ENCODE data around the gene ROR1.

ROR1 gene

DNA sequence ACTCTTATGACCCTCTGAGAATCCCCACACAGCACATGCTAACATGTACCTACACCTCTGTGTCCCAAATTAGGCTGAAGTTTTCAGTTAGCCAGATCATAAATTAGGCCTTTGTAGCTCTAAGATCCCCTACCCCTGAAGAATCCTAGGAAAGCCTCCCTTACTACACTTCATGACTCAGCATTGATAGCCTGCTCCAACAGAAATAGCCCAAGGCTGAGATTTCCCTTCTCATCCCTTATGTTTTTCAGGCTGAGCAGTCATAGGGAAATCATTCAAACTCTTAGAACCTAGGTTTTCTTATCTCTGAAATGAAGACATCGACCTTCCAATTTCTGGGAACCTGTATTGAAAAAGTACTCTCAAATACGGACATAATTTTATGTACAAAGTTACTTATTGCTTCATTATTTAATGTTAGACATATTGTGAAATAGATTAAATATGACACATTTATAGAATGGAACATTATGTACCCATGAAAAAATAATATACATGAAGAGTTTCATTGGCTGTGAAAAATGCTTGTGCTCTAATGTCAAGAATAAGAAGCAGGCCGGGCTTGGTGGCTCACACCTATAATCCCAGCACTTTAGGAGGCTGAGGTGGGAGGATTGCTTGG lies 307.2 kb downstream of the ROR1 start (continued):
- no peak for TF ChIP-seq BCL11A (tag by site-specific recombination; IDR thresholded peaks at IDR 0.05; ENCODE audit: low read depth)

DNA sequence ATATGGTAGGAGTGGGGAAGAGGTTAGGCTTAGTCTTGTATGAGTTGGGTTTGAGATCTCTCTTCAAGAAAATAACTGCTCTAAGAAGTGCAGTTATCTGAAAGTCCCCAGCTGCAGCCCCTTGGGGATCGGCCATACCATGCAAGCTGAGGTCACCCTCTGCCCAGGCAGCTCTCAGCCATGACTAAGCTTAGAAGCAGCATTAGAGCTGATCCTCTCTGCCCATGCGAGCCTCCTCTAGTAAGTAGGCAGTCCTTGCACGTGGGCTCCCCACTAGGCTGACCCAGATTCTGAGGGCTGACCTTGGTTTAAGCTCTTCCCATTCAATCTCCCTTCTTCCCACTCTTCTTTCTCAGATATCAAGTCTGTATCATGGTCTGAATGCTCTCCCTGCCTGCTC lies 308.6 kb downstream of the ROR1 start:
- ChIA-PET CTCF (interaction anchor here (1.2 kb wide), 1 partner anchor 9 kb away, joined by 3 read pairs; no protein-coding TSS in a partner anchor), POLR2A (no interaction called here)
- Histone ChIP-seq H3K4me1 (ENCODE audit: control insufficient read depth, insufficient read depth, low read length) (no peaks in the 10 kb centered on the region), H3K4me3 (ENCODE audit: low read depth, low read length) (no peak overlapping the region), H3K27ac (ENCODE audit: extremely low read depth, low read depth, low read length) (no peak overlapping the region), H3K36me3 (ENCODE audit: control insufficient read depth in 2 of 2, insufficient read depth in 1 of 2, low read length in 2 of 2) (no peaks in the 10 kb centered on the region), H3K9me3 (ENCODE audit: control insufficient read depth, insufficient read depth, low read depth, low read length) (no peaks in the 10 kb centered on the region)
- TF ChIP-seq ZNF114 (tag by site-specific recombination; IDR thresholded peaks at IDR 0.05) (no peak), ZNF394 (tag by site-specific recombination; IDR thresholded peaks at IDR 0.05; ENCODE audit: borderline replicate concordance) (peak; percentile 61; the same call in 1 of the 2 replicates), ZFP69B (tag by site-specific recombination; IDR thresholded peaks at IDR 0.05) (no peak), EGR2 (tag by site-specific recombination; IDR thresholded peaks at IDR 0.05; ENCODE audit: low read depth) (peak; percentile 27; the same call in 1 of the 2 replicates), ZFHX2 (tag by site-specific recombination; conservative IDR thresholded peaks at IDR 0.05) (peak; percentile 55; the same call in 1 of the 2 replicates), ZNF366 (tag by site-specific recombination; conservative IDR thresholded peaks at IDR 0.05) (0 out of 2 replicates have a peak, but pooled peaks have one; percentile 22), ZNF10 (tag by site-specific recombination; IDR thresholded peaks at IDR 0.05) (no peak), ZNF473 (tag by site-specific recombination; IDR thresholded peaks at IDR 0.05) (no peak), ZBTB17 (tag by site-specific recombination; IDR thresholded peaks at IDR 0.05) (peak; percentile 43; the same call in 1 of the 2 replicates), GLIS1 (tag by site-specific recombination; IDR thresholded peaks at IDR 0.05) (peak; percentile 51; the same call in 1 of the 2 replicates)
- TF ChIP-seq, protein P1, sequence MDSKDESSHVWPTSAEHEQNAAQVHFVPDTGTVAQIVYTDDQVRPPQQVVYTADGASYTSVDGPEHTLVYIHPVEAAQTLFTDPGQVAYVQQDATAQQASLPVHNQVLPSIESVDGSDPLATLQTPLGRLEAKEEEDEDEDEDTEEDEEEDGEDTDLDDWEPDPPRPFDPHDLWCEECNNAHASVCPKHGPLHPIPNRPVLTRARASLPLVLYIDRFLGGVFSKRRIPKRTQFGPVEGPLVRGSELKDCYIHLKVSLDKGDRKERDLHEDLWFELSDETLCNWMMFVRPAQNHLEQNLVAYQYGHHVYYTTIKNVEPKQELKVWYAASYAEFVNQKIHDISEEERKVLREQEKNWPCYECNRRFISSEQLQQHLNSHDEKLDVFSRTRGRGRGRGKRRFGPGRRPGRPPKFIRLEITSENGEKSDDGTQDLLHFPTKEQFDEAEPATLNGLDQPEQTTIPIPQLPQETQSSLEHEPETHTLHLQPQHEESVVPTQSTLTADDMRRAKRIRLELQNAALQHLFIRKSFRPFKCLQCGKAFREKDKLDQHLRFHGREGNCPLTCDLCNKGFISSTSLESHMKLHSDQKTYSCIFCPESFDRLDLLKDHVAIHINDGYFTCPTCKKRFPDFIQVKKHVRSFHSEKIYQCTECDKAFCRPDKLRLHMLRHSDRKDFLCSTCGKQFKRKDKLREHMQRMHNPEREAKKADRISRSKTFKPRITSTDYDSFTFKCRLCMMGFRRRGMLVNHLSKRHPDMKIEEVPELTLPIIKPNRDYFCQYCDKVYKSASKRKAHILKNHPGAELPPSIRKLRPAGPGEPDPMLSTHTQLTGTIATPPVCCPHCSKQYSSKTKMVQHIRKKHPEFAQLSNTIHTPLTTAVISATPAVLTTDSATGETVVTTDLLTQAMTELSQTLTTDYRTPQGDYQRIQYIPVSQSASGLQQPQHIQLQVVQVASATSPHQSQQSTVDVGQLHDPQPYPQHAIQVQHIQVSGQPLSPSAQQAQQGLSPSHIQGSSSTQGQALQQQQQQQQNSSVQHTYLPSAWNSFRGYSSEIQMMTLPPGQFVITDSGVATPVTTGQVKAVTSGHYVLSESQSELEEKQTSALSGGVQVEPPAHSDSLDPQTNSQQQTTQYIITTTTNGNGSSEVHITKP (tag by site-specific recombination; IDR thresholded peaks at IDR 0.05): peak; percentile 27; the same call in 1 of the 2 replicates

DNA sequence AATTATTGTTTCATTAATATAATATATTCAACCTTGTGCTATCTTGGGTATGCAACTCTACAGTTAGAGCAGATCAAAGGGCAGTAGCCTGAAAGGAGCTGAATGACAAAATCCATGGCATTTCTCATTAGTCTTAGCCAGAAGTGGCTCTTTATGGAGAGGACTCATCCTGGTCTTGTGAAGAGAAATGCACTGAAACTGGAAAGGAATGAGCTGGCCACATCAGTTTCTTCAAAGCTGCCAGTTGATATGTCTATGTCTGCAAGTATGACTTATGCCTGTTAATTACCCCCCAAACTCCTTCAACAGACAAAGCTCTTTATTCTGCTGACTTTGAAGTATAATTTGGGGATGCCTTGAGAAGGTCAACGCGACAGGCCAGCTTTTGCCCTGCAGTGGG lies 310.6 kb downstream of the ROR1 start:
- ChIA-PET CTCF (interaction anchor here (1.0 kb wide), 1 partner anchor 51 kb away, joined by 4 read pairs; no protein-coding TSS in a partner anchor), POLR2A (no interaction called here)
- Histone ChIP-seq H3K4me3 (ENCODE audit: low read depth, low read length) (no peak overlapping the region), H3K36me3 (ENCODE audit: control insufficient read depth in 2 of 2, insufficient read depth in 1 of 2, low read length in 2 of 2) (no peaks in the 10 kb centered on the region), H3K4me1 (ENCODE audit: control insufficient read depth, insufficient read depth, low read length) (no peaks in the 10 kb centered on the region), H3K27ac (ENCODE audit: extremely low read depth, low read depth, low read length) (no peak overlapping the region), H3K9me3 (ENCODE audit: control insufficient read depth, insufficient read depth, low read depth, low read length) (no peaks in the 10 kb centered on the region)
- TF ChIP-seq YY1 (tag by site-specific recombination; IDR thresholded peaks at IDR 0.05) (no peak), ZNF121 (tag by site-specific recombination; IDR thresholded peaks at IDR 0.05) (no peak), BCL11A (tag by site-specific recombination; IDR thresholded peaks at IDR 0.05; ENCODE audit: low read depth) (no peak), ZNF169 (tag by site-specific recombination; IDR thresholded peaks at IDR 0.05) (no peak), ZNF266 (tag by site-specific recombination; IDR thresholded peaks at IDR 0.05; ENCODE audit: low read depth) (no peak), REPIN1 (tag by site-specific recombination; IDR thresholded peaks at IDR 0.05; ENCODE audit: low read depth) (no peak), GLI2 (tag by site-specific recombination; IDR thresholded peaks at IDR 0.05; ENCODE audit: borderline replicate concordance, low read depth) (no peak)
- TF ChIP-seq, protein P2, sequence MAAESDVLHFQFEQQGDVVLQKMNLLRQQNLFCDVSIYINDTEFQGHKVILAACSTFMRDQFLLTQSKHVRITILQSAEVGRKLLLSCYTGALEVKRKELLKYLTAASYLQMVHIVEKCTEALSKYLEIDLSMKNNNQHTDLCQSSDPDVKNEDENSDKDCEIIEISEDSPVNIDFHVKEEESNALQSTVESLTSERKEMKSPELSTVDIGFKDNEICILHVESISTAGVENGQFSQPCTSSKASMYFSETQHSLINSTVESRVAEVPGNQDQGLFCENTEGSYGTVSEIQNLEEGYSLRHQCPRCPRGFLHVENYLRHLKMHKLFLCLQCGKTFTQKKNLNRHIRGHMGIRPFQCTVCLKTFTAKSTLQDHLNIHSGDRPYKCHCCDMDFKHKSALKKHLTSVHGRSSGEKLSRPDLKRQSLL (tag by site-specific recombination; IDR thresholded peaks at IDR 0.05): no peak

Measured in HEK293 (cell line).